Mammary epithelial cell (primary cell): ENCODE results near the gene TAF6.

Experiments used
- CTCF ChIP-seq, 2 donors: IDR thresholded peaks in 1 of 2; conservative IDR thresholded peaks in 1 of 2; 2 replicates each; pipeline ENCODE4 v1.5.1; 2011 to 2012; ENCODE audit warnings: inconsistent platforms in 2 of 2, low read length in 2 of 2, mild to moderate bottlenecking in 2 of 2, control low read depth in 1 of 2, low read depth in 1 of 2; ENCODE audit not compliant: insufficient read depth in 1 of 2; ENCODE audit errors: extremely low read depth in 1 of 2
- EZH2 ChIP-seq: IDR thresholded peaks from 2 replicates; pipeline ENCODE4 v1.6.1; 2012; ENCODE audit warnings: low read length, inconsistent platforms, borderline replicate concordance

GRCh38 chr7:100148225-100148558, 29.0 kb upstream of the TAF6 start:
- TF ChIP-seq CTCF (conservative IDR thresholded peaks at IDR 0.05 in 1 of 2, IDR thresholded peaks at IDR 0.05 in 1 of 2; ENCODE audit: extremely low read depth in 1 of 2, insufficient read depth in 1 of 2, low read depth in 1 of 2, low read length in 2 of 2): no peak
- no peak for TF ChIP-seq EZH2
